ENCODE data around the gene IQCE.

- TF ChIP-seq POLR2A (IDR thresholded peaks at IDR 0.05) (no peak), POLR2AphosphoS5 (IDR thresholded peaks at IDR 0.05; ENCODE audit: insufficient read depth in 1 of 2, low read depth in 1 of 2) (no peak)
- TF ChIP-seq, protein P1, sequence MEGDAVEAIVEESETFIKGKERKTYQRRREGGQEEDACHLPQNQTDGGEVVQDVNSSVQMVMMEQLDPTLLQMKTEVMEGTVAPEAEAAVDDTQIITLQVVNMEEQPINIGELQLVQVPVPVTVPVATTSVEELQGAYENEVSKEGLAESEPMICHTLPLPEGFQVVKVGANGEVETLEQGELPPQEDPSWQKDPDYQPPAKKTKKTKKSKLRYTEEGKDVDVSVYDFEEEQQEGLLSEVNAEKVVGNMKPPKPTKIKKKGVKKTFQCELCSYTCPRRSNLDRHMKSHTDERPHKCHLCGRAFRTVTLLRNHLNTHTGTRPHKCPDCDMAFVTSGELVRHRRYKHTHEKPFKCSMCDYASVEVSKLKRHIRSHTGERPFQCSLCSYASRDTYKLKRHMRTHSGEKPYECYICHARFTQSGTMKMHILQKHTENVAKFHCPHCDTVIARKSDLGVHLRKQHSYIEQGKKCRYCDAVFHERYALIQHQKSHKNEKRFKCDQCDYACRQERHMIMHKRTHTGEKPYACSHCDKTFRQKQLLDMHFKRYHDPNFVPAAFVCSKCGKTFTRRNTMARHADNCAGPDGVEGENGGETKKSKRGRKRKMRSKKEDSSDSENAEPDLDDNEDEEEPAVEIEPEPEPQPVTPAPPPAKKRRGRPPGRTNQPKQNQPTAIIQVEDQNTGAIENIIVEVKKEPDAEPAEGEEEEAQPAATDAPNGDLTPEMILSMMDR (IDR thresholded peaks at IDR 0.05): no peak
These were observed 99.3 kb downstream of the IQCE start for GRCh38 chr7:2657920-2658671.
